A549 (cell line): ENCODE data around the gene SLC25A36. TPM values are rescaled to one million over a fixed set of nuclear protein-coding genes. Genes with fewer than 3 reads are reported as not detected.

Experiments used
- ATAC-seq, 2 experiments: fragments of 200-7000 bp in 1 of 2; fragments of >200 bp in 1 of 2; cut with Nextera tagmentation in 1 of 2; cut with Tn5 transposase in 1 of 2; 3 replicates each; pipeline versions ENCODE4 v1.8.0 to v1.9.1; 2018 to 2020; ENCODE audit warnings: mild to moderate bottlenecking in 1 of 2, moderate library complexity in 1 of 2
- CTCF ChIA-PET: fragments of 300-600 bp; sonication (Branson Sonifier 250); formaldehyde crosslinking; extraction: SDS; loops from one replicate; lab custom pipeline; 2021; ENCODE audit warnings: antibody characterized with exemption, inconsistent platforms; lab: Yijun Ruan, JAX
- POLR2A ChIA-PET: fragments of 350-600 bp; formaldehyde crosslinking; extraction: SDS; loops from one replicate; lab custom pipeline; 2021; ENCODE audit warnings: antibody characterized with exemption, inconsistent platforms; lab: Yijun Ruan, JAX
- DNase-seq, 2 experiments: peaks; one replicate each; pipeline versions ENCODE4 v3.0.0 to v3.0.0-alpha.2; 2011 to 2016; ENCODE audit warnings: low read depth in 1 of 2, low spot score in 1 of 2
- FAIRE-seq: peaks from 2 replicates; lab custom pipeline; 2011; peaks lifted over from hg19 to GRCh38; lab: Jason Lieb, UNC
- H3K27ac ChIP-seq, 2 experiments: fragments of >200 bp; sonication (Bioruptor Twin); formaldehyde crosslinking; 3 replicates each; pipeline ENCODE4 v1.5.1; 2016 to 2017
- H3K4me1 ChIP-seq: fragments of >200 bp; sonication (Bioruptor Twin); formaldehyde crosslinking; 3 replicates; pipeline ENCODE4 v1.6.1; 2016
- H3K4me2 ChIP-seq: fragments of >200 bp; sonication (Bioruptor Twin); formaldehyde crosslinking; 3 replicates; pipeline ENCODE4 v1.6.1; 2016
- H3K4me3 ChIP-seq: fragments of >200 bp; sonication (Bioruptor Twin); formaldehyde crosslinking; 3 replicates; pipeline ENCODE4 v1.5.1; 2016
- H3K9me3 ChIP-seq: fragments of >200 bp; sonication (Bioruptor Twin); formaldehyde crosslinking; 3 replicates; pipeline ENCODE4 v1.6.1; 2016
- BHLHE40 ChIP-seq: IDR thresholded peaks from 2 replicates; pipeline ENCODE4 v1.6.1; 2012; ENCODE audit warnings: low read depth, low read length, inconsistent platforms
- EP300 ChIP-seq, 2 experiments: fragments of >200 bp; sonication (Bioruptor Twin); formaldehyde crosslinking; IDR thresholded peaks; 2 replicates in 1 of 2; 3 replicates in 1 of 2; pipeline ENCODE4 v1.6.1; 2016 to 2017
- ESRRA ChIP-seq: fragments of 150-350 bp; IDR thresholded peaks from 2 replicates; pipeline ENCODE4 v1.6.1; 2014; ENCODE audit warnings: mild to moderate bottlenecking, low read length, borderline replicate concordance
- HDAC2 ChIP-seq: fragments of 200-600 bp; sonication (generic); IDR thresholded peaks from 2 replicates; pipeline ENCODE4 v1.6.1; 2016
- HEYL ChIP-seq: fragments of 250-450 bp; sonication (Bioruptor Pico); IDR thresholded peaks from 2 replicates; pipeline ENCODE4 v1.8.0; 2021; ENCODE audit warnings: mild to moderate bottlenecking, moderate library complexity
- HOXB5 ChIP-seq: fragments of 250-450 bp; sonication (Bioruptor Pico); IDR thresholded peaks from 2 replicates; pipeline ENCODE4 v1.5.0; 2020; ENCODE audit warnings: mild to moderate bottlenecking, moderate library complexity
- JUNB ChIP-seq: fragments of >200 bp; sonication (Bioruptor Twin); formaldehyde crosslinking; IDR thresholded peaks from 2 replicates; pipeline ENCODE4 v1.6.1; 2016
- KDM1A ChIP-seq: fragments of 200-600 bp; sonication (generic); IDR thresholded peaks from 2 replicates; pipeline ENCODE4 v1.6.1; 2016; ENCODE audit warnings: low read depth, mild to moderate bottlenecking
- NFE2L2 ChIP-seq: fragments of 150-350 bp; conservative IDR thresholded peaks from 2 replicates; pipeline ENCODE4 v1.6.1; 2014; ENCODE audit warnings: low read length
- NPAS2 ChIP-seq: fragments of 250-450 bp; sonication (Bioruptor Pico); IDR thresholded peaks from 2 replicates; pipeline ENCODE4 v1.8.0; 2022; ENCODE audit warnings: mild to moderate bottlenecking, moderate library complexity, borderline replicate concordance
- POLR2A ChIP-seq: IDR thresholded peaks from 2 replicates; pipeline ENCODE4 v1.6.1; 2012; ENCODE audit warnings: mild to moderate bottlenecking, low read length
- RCOR1 ChIP-seq: fragments of 150-350 bp; IDR thresholded peaks from 2 replicates; pipeline ENCODE4 v1.6.1; 2014; ENCODE audit warnings: antibody characterized with exemption, low read length, low read depth
- RFX5 ChIP-seq: fragments of 450-650 bp; IDR thresholded peaks from 2 replicates; pipeline ENCODE4 v1.7.1; 2014; ENCODE audit warnings: antibody characterized with exemption, mild to moderate bottlenecking, moderate library complexity
- TP53 ChIP-seq: fragments of 250-450 bp; sonication (Bioruptor Pico); IDR thresholded peaks from 2 replicates; pipeline ENCODE4 v1.5.0; 2021; ENCODE audit warnings: mild to moderate bottlenecking, moderate library complexity
- ZSCAN20 ChIP-seq: fragments of 250-450 bp; sonication (Bioruptor Pico); IDR thresholded peaks from 2 replicates; pipeline ENCODE4 v1.8.0; 2022; ENCODE audit warnings: mild to moderate bottlenecking, moderate library complexity
- WGBS: methylation state at CpG from one replicate; pipeline ENCODE4 v1.1.6; 2017; ENCODE audit errors: missing lambda C conversion rate; 5-methylcytosine and 5-hydroxymethylcytosine counted together
- polyA plus RNA-seq, 4 experiments: library from polyadenylated mRNA; depleted of rRNA in 3 of 4; stranded (reverse); fragments of >200 nt; fragmentation: RNase III in 1 of 4; extraction: RNeasy Plus Mini Kit Qiagen cat#74134 plus additional on column Dnase treatment in 1 of 4; gene quantifications; 2 replicates in 3 of 4; 3 replicates in 1 of 4; pipeline ENCODE4 v1.2.3, GENCODE V29; 2011 to 2017
- TF ChIP-seq, protein P1 (sequence below): fragments of 200-600 bp; sonication (generic); IDR thresholded peaks from 2 replicates; pipeline ENCODE4 v1.6.1; 2016; ENCODE audit warnings: antibody characterized with exemption, mild to moderate bottlenecking, moderate library complexity
- TF ChIP-seq, protein P2 (sequence below): fragments of 250-450 bp; sonication (Bioruptor Pico); IDR thresholded peaks from 2 replicates; pipeline ENCODE4 v1.5.0; 2021; ENCODE audit warnings: mild to moderate bottlenecking, moderate library complexity, borderline replicate concordance
- TF ChIP-seq, protein P3 (sequence below): fragments of >200 bp; sonication (Bioruptor Twin); formaldehyde crosslinking; IDR thresholded peaks from 3 replicates; pipeline ENCODE4 v1.6.1; 2016
- TF ChIP-seq, protein P4 (sequence below): IDR thresholded peaks from 2 replicates; pipeline ENCODE4 v1.6.1; 2012
- TF ChIP-seq, protein P5 (sequence below): fragments of >200 bp; sonication (Bioruptor Twin); formaldehyde crosslinking; IDR thresholded peaks from 3 replicates; pipeline ENCODE4 v1.5.1; 2016

SLC25A36 gene
- polyA plus RNA-seq, 2 of the 4 experiments (the other 2 are of a cell fraction) = 18.2 to 75.0 TPM

DNA sequence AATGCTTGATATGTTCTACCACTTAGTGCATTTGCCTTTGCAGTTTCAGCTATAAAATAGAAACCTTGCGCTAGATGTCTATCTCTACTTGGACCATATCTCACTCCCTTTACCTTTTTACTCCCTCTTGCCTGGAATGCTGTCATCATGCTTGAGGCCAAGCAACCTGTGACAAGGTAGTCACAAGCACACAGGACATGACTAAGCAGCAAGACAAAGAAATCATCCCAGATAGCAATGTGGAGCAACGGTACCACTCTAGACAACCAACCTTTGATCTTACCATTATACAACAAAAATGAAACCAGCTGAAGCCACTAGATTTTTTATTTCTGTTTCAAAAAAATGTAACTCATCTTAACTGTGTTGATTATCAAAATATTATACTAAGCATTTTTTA lies 59.0 kb downstream of the SLC25A36 start (continued):
- TF ChIP-seq, protein P1, sequence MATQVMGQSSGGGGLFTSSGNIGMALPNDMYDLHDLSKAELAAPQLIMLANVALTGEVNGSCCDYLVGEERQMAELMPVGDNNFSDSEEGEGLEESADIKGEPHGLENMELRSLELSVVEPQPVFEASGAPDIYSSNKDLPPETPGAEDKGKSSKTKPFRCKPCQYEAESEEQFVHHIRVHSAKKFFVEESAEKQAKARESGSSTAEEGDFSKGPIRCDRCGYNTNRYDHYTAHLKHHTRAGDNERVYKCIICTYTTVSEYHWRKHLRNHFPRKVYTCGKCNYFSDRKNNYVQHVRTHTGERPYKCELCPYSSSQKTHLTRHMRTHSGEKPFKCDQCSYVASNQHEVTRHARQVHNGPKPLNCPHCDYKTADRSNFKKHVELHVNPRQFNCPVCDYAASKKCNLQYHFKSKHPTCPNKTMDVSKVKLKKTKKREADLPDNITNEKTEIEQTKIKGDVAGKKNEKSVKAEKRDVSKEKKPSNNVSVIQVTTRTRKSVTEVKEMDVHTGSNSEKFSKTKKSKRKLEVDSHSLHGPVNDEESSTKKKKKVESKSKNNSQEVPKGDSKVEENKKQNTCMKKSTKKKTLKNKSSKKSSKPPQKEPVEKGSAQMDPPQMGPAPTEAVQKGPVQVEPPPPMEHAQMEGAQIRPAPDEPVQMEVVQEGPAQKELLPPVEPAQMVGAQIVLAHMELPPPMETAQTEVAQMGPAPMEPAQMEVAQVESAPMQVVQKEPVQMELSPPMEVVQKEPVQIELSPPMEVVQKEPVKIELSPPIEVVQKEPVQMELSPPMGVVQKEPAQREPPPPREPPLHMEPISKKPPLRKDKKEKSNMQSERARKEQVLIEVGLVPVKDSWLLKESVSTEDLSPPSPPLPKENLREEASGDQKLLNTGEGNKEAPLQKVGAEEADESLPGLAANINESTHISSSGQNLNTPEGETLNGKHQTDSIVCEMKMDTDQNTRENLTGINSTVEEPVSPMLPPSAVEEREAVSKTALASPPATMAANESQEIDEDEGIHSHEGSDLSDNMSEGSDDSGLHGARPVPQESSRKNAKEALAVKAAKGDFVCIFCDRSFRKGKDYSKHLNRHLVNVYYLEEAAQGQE = no peak
- TF ChIP-seq TP53 (CRISPR knock-in tag) = no peak
- no peak for TF ChIP-seq ESRRA
- TF ChIP-seq, protein P2, sequence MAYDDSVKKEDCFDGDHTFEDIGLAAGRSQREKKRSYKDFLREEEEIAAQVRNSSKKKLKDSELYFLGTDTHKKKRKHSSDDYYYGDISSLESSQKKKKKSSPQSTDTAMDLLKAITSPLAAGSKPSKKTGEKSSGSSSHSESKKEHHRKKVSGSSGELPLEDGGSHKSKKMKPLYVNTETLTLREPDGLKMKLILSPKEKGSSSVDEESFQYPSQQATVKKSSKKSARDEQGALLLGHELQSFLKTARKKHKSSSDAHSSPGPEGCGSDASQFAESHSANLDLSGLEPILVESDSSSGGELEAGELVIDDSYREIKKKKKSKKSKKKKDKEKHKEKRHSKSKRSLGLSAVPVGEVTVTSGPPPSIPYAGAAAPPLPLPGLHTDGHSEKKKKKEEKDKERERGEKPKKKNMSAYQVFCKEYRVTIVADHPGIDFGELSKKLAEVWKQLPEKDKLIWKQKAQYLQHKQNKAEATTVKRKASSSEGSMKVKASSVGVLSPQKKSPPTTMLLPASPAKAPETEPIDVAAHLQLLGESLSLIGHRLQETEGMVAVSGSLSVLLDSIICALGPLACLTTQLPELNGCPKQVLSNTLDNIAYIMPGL (CRISPR knock-in tag) = no peak
- no peak for TF ChIP-seq POLR2A
- TF ChIP-seq, protein P3, sequence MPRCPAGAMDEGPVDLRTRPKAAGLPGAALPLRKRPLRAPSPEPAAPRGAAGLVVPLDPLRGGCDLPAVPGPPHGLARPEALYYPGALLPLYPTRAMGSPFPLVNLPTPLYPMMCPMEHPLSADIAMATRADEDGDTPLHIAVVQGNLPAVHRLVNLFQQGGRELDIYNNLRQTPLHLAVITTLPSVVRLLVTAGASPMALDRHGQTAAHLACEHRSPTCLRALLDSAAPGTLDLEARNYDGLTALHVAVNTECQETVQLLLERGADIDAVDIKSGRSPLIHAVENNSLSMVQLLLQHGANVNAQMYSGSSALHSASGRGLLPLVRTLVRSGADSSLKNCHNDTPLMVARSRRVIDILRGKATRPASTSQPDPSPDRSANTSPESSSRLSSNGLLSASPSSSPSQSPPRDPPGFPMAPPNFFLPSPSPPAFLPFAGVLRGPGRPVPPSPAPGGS = no peak
- TF ChIP-seq BHLHE40 = no peak
- no peak for TF ChIP-seq EP300 (IDR thresholded peaks at IDR 0.05)
- no peak for TF ChIP-seq NFE2L2
- TF ChIP-seq HDAC2 = no peak
- no peak for TF ChIP-seq KDM1A
- TF ChIP-seq, protein P4, sequence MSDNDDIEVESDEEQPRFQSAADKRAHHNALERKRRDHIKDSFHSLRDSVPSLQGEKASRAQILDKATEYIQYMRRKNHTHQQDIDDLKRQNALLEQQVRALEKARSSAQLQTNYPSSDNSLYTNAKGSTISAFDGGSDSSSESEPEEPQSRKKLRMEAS = no peak
- no peak for TF ChIP-seq RFX5

DNA sequence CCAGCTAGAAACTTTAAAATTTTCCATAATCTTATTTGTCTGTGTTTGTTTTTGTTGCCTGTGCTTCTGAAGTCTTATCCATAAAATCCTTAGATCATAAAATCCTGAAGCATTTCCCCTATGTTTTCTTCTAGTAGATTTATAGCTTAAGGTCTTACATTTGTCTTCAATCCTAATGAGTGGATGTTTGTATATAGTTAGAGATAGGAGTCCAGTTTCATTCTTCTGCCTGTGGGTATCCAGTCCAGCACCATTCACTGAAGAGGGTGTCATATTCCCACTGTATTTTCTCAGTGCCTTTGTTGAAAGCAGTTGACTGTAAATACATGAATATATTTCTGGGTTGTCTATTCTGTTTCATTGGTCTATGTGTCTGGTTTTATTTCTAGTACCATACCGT lies 64.7 kb downstream of the SLC25A36 start:
- H3K27ac ChIP-seq = no peak overlapping the region
- ATAC-seq = no peak
- ChIA-PET POLR2A (no interaction called here), CTCF (interaction anchor here (1.3 kb wide), 1 partner anchor 186 kb away, joined by 3 read pairs; no protein-coding TSS in a partner anchor)
- 0 out of 3 replicates have a peak, but pooled peaks cover 4% of the 10 kb centered on the region for H3K9me3 ChIP-seq
- H3K4me1 ChIP-seq = no peaks in the 10 kb centered on the region
- no peak overlapping the region for H3K4me3 ChIP-seq
- TF ChIP-seq EP300 (IDR thresholded peaks at IDR 0.05) (no peak), ZSCAN20 (CRISPR knock-in tag) (no peak), HOXB5 (CRISPR knock-in tag) (no peak), JUNB (no peak), TP53 (CRISPR knock-in tag) (no peak), HEYL (no peak), NPAS2 (CRISPR knock-in tag) (no peak), RCOR1 (no peak)
- TF ChIP-seq, protein P5, sequence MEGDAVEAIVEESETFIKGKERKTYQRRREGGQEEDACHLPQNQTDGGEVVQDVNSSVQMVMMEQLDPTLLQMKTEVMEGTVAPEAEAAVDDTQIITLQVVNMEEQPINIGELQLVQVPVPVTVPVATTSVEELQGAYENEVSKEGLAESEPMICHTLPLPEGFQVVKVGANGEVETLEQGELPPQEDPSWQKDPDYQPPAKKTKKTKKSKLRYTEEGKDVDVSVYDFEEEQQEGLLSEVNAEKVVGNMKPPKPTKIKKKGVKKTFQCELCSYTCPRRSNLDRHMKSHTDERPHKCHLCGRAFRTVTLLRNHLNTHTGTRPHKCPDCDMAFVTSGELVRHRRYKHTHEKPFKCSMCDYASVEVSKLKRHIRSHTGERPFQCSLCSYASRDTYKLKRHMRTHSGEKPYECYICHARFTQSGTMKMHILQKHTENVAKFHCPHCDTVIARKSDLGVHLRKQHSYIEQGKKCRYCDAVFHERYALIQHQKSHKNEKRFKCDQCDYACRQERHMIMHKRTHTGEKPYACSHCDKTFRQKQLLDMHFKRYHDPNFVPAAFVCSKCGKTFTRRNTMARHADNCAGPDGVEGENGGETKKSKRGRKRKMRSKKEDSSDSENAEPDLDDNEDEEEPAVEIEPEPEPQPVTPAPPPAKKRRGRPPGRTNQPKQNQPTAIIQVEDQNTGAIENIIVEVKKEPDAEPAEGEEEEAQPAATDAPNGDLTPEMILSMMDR = no peak
- TF ChIP-seq, protein P3 = no peak
- TF ChIP-seq, protein P4 = no peak
- 0% methylated on average over 1 of the region's 1 CpG for WGBS
- no peak for DNase-seq
- H3K4me2 ChIP-seq = no peak overlapping the region
- FAIRE-seq = no peak
